GM23338 (cell line): ENCODE data around the gene SVIL.

Experiments used
- EZH2phosphoT487 ChIP-seq: fragments of 200-600 bp; sonication (generic); IDR thresholded peaks from one replicate; pipeline ENCODE4 v1.8.1; 2018; ENCODE audit warnings: antibody characterized with exemption; ENCODE audit not compliant: unreplicated experiment
- ZNF114 ChIP-seq: fragments of 250-450 bp; sonication (Bioruptor Pico); IDR thresholded peaks from 2 replicates; pipeline ENCODE4 v1.5.0; 2020; ENCODE audit warnings: mild to moderate bottlenecking, moderate library complexity
- TF ChIP-seq, protein P1 (sequence below), 2 experiments: fragments of 200-600 bp in 1 of 2; sonication (generic) in 1 of 2; conservative IDR thresholded peaks; 2 replicates each; pipeline versions ENCODE4 v1.5.1 to v1.6.1; 2016 to 2017; ENCODE audit warnings: antibody characterized with exemption in 2 of 2, low read depth in 2 of 2, mild to moderate bottlenecking in 2 of 2, moderate library complexity in 1 of 2

- TF ChIP-seq EZH2phosphoT487 (no peak), ZNF114 (CRISPR knock-in tag) (no peak)
- TF ChIP-seq, protein P1, sequence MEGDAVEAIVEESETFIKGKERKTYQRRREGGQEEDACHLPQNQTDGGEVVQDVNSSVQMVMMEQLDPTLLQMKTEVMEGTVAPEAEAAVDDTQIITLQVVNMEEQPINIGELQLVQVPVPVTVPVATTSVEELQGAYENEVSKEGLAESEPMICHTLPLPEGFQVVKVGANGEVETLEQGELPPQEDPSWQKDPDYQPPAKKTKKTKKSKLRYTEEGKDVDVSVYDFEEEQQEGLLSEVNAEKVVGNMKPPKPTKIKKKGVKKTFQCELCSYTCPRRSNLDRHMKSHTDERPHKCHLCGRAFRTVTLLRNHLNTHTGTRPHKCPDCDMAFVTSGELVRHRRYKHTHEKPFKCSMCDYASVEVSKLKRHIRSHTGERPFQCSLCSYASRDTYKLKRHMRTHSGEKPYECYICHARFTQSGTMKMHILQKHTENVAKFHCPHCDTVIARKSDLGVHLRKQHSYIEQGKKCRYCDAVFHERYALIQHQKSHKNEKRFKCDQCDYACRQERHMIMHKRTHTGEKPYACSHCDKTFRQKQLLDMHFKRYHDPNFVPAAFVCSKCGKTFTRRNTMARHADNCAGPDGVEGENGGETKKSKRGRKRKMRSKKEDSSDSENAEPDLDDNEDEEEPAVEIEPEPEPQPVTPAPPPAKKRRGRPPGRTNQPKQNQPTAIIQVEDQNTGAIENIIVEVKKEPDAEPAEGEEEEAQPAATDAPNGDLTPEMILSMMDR (conservative IDR thresholded peaks at IDR 0.05; ENCODE audit: low read depth in 2 of 2): no peak
Observed at GRCh38 chr10:29604291-29604825, 30.4 kb downstream of the SVIL start.
